NCI-H1092 (cell line): ENCODE measurements around the gene FBXW8.
A peak's percentile ranks its signal among the peaks of the same experiment; 100 is the strongest.

Experiments used
- DNase-seq: peaks from one replicate; lab custom pipeline; 2025; lab: John Stamatoyannopoulos, UW

The FBXW8 gene

DNA sequence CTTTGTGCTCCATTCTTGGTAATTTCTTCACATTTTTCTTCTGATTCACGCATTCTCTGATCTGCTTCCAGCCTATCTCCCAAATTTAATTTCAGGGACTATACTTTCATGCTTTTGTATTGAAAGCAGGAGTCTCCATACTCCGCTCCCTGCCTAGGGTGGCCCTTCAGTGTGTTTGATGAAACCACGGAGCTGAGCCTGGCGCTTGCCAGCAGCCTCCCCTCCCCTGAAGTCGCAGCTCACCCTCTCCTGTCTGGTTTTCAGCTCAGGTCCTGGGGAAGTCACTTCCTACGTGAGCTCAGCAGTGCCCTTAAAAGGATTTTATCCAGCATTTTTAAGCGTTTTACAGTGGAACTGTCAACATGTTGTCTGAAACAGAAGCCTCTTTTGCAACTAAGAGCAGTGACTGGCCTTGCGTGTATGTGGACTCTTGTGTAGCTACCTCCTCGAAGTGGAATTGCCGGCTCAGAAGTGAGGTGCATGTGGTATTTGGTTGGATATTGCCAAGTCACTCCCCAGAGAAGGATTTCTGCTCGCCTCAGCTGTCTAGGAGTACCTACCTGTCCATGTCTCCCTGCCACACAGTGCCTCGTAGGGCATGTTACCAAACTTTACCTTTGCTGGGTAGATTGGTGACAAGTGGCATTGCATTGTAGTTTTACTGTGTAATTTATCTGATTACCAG, 109.9 kb downstream of the FBXW8 start:
- no peak for DNase-seq

DNA sequence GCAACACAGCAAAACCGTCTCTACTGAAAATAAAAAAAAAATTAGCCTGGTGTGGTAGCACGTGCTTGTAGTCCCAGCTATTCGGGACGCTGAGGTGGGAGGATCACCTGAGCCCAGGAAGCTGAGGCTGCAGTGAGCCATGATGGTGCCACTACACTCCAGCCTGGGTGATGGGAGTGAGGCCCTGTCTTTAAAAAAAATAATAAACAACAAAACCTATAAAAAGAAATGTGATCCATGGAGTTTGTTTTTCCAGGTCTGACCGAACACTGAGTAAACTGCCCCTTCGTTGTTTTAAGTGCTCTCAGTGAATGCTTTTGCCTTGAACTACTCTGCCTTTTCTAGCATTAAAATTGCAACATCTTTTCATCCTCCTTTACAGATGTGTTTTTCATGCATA, 111.7 kb downstream of the FBXW8 start:
- DNase-seq = no peak

GRCh38 chr12:117023998-117024960, 113.5 kb downstream of the FBXW8 start:
- DNase-seq = no peak

DNA sequence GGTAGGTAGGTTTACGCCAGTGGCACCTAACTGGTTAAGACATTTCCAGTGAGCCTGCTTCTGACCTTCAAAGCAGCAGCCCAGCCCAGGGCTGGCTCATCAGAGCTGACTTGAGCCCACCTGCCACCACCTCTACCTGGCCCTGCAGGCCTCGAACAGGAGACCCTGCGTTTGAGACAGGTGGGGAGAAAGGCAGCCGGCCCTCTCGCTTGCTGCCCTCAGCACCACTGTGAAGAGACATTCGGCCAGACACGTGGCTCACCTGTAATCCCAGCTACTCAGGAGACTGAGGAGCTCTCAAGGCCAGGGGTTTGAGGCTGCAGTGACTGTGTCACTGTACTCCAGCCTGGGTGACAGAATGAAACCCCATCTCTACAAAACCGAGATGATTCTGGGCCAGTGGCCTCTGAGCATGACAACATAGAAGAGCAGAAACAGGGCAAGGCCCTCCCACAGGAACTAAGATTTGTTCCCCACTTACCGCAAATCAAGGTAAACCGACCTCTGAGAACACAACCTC, 114.3 kb downstream of the FBXW8 start:
- DNase-seq = no peak

- DNase-seq = peak; percentile 32
These were observed 114.9 kb downstream of the FBXW8 start for GRCh38 chr12:117025481-117026151.

DNA sequence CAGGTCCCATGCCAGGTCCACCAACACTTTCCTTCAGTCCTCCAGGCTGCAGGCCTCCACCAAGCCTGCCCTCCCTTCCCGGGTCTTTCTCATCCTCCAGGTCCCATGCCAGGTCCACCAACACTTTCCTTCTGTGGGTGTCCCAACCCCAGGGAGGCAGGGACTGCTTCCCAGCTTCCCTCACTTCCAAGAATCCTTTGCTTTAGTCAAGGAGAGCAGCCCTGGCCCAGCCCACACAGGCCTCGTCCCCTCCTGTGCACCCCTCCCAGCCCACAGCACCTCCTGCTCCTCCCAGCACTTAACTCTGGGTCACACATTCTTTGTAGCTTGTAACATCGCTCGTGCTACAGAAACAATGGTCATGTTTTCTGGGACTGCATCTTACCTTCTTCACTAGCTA, 115.6 kb downstream of the FBXW8 start:
- no peak for DNase-seq

DNA sequence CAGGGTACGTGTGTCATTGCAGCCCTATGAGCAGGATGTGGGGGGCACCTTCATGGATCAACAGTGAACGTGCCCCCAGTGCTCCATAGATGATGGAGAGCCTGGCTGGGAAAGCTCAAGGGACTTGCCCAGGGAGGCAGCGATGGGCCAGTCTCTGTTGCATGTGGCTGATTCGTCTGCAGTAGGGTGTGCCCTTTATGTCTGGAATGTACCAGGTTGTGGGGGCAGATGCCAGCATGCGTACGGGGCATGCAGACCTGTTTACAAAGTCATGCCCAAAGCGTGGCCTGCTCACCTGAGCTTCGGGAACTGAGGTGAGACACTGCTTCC, 116.1 kb downstream of the FBXW8 start:
- DNase-seq = no peak

DNA sequence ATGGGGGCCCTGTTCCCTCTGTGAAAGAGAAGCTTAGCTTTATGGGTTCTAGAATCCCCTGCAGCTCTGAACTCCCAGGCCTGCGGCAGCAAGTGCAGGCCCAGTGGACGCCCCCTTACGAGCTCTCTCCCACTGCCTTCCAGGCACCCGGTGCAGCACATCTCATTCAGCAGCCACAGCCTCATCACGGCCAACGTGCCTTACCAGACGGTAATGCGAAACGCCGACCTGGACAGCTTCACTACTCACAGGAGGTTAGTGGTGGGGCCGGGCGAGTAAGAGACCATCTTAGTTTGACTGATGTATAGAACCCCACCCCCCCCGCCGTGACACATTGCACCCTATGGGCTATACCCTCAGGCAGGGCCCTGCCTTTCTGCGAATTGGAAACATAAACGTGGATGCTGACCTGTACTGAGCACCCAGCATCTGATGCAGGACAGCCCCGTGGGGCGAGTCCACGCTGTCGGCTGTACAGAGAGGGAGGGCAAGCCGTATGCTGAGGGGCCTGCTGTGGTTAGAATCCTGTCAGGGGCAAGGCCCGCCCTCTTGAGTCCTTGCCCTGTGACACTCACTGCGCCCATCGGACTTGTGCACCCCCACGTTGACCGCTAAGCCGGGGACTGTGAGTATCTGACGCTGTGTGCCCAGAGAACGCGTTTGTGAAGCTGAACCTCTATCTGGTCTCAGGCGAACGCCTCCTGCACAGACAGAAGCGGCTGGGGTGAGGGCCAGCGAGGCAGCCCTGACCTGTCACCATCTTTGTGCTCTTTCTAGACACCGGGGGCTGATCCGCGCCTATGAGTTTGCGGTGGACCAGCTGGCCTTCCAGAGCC, 116.7 kb downstream of the FBXW8 start:
- no peak for DNase-seq

GRCh38 chr12:117028254-117028653, 117.5 kb downstream of the FBXW8 start:
- DNase-seq = no peak

- DNase-seq = no peak
These were observed 119.6 kb downstream of the FBXW8 start for GRCh38 chr12:117030187-117030900.

GRCh38 chr12:117031843-117032592, 121.3 kb downstream of the FBXW8 start:
- DNase-seq = no peak

DNA sequence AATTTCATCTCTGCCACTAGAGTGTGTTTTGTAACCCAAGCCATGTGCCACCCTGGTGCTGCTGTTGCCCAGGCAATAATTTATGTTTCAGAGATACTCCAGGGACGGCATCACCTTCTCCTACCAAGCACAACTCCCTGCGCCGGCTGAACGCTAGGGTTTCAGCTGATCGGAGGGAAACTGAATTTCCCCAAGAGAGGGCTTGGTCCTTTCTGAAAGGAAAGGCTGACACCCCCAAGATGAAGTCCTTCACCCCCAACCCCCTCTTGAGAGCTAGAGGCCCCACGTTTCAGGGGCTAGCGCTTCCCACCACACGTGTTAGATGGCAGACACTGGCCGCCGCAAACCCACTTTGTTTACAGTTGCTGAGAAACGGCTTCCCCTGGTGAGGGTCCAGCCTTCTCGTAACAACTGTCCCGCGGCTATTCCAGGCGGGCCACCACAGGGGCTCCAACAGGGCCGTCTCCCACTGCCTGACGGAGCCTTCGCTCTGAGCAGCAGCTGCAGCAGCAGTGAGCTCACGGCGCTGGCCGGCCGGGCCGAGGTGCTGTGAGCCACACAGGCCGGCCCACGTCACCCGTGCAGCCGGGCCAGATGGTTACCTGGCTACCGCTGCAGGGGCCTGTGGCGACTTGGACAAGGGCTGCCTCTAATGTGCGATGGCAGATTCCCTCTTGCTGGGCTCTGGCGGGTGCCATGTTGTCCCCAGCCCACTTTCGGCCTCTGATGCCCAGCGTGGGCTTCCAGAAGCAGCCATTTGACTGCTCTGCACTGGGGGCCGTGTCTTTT, 122.0 kb downstream of the FBXW8 start:
- DNase-seq = peak; percentile 57

DNA sequence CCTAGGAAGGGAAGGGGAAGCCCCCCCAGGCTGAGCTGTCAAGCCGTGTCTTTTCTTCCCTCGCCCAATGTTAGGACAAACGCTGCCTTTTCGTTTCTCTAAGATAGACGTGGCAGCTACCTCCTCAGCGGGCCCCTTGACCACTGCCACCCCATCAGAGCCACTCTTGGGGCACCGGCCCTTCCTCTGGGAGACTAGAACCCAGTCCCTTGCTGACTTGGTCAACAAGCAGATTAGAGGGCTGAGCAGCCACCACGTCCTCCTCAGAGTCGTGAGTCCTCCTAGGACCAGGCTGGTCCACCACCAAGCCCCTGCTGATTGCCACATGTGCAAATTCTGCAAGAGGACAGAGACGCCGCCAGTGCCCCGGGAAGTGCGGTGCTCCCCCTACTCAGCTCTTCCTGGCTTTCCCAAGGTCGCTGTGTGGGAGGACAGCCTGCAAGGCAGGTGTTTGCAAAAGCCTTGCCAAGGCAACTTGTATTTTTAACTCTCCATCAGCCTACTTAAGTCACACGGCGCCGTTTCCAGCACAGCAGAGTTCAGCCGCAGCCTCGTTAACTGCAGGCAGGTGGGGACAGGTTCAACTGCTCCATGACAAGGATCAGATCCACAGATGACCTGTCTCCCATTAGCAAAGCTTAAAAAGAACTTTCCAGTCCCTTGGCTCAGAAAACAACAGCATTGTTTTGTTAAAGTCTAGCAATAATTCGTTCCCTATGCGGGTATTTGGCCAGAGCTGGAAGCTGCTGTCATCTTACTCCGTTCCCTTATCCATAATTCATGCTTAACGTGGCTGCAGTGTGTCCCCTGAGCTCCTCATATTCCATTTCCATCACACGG, 122.9 kb downstream of the FBXW8 start:
- DNase-seq = no peak

GRCh38 chr12:117034249-117034648, 123.5 kb downstream of the FBXW8 start:
- no peak for DNase-seq

GRCh38 chr12:117034701-117035151, 124.0 kb downstream of the FBXW8 start:
- no peak for DNase-seq

DNA sequence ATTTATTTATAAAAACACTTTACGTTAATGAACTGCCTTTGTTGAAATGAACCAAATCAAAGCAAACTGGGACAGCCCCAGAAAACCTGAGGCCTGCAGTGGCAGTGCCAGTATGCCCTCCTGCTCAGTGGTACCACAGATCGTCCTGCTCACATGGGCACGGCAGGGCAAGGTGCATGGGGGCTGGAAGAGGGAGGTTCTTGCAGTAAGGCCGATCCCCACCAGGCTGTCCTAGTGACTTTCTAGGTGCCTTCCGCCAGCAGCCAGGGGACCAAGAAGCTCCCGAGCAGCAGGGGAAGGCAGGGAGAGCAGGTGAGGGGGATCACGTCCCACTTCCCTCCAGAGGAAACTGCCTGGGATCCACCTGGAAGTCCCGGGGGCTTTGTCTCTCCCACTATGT, 124.5 kb downstream of the FBXW8 start:
- DNase-seq = no peak

DNA sequence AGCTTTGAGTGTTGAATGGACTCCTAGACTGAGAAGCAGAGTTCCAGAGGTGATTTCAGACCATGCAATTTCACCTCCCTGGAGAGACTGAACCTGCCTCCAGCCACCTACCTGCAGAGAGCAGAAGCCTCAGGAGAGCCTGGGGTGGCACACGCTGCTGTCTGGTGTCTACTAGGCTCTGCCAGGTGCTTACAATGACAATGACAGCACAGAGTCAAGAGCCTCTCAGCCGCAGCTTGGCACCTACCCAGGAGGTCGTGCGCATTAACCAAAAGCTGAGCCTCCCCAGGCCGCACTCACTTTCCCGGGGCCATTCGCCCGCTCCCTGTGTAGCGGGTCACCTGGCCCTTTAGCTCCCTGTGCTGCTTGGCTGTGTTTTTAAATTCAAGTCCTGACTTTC, 125.3 kb downstream of the FBXW8 start:
- peak; percentile 71 for DNase-seq

DNA sequence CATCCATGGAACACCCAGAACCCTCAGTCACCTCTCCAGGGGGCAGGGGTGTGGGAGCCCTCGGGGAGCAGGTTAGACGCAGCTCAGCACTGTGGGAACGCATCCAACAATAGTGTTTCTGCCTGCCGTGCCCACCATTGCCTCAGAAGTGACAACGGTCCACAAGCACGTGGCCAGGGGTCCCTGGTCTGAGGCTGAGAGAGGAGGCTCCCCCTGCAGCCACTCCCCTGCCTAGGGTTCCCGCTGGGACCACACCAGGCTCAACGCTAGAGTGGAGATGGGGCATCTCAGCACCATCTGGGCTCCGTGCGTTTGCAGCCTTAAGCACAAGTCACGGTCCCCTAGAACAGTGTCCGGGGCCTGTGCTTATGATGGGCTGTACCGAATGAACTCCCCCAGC, 125.8 kb downstream of the FBXW8 start:
- DNase-seq = no peak
